ENCODE data around the gene RALGAPA1.

The RALGAPA1 gene

GRCh38 chr14:35766700-35767082 lies 42.4 kb downstream of the RALGAPA1 start:
- no peak overlapping the region for H4K12ac ChIP-seq (ENCODE audit: low read depth, low read length)
- H4K91ac ChIP-seq (ENCODE audit: low read depth, low read length) = no peak overlapping the region
- no peak overlapping the region for H3K23ac ChIP-seq (ENCODE audit: low read length)
- no peak overlapping the region for H3K4me3 ChIP-seq (ENCODE audit: low read depth, low read length)
- no CpG with 5 or more reads among the region's 2 CpGs for WGBS (ENCODE audit: extremely low coverage, insufficient coverage, insufficient read length)
- H3K9me3 ChIP-seq (ENCODE audit: insufficient read depth, low read depth, low read length) = no peaks in the 10 kb centered on the region
- no peak overlapping the region for H2AFZ ChIP-seq (ENCODE audit: insufficient read depth, low read length, poor library complexity)
- H3K4ac ChIP-seq (ENCODE audit: low read depth, low read length) = no peak overlapping the region
- H3K14ac ChIP-seq (ENCODE audit: low read length) = no peak overlapping the region
- no peak overlapping the region for H3K27ac ChIP-seq (ENCODE audit: low read depth, low read length)
- no peaks in the 10 kb centered on the region for H3K36me3 ChIP-seq (ENCODE audit: control insufficient read depth in 1 of 2, insufficient read depth in 2 of 2, low read length in 2 of 2)
- H3K4me1 ChIP-seq (ENCODE audit: control insufficient read depth in 1 of 2, insufficient read depth in 2 of 2, low read length in 2 of 2) = peaks cover 0 to 3% of the 10 kb centered on the region in 2 experiments
- no peak for DNase-seq
- H2BK120ac ChIP-seq (ENCODE audit: insufficient read depth, low read length, poor library complexity) = no peak overlapping the region
- no peak overlapping the region for H3K9ac ChIP-seq (ENCODE audit: low read length)
- H3K79me2 ChIP-seq (ENCODE audit: control insufficient read depth, insufficient read depth, low read length, poor library complexity) = no peaks in the 10 kb centered on the region
- H3K79me1 ChIP-seq (ENCODE audit: low read length) = no peaks in the 10 kb centered on the region
- H2BK12ac ChIP-seq (ENCODE audit: low read length) = no peak overlapping the region
- no peaks in the 10 kb centered on the region for H3K27me3 ChIP-seq (ENCODE audit: insufficient read depth, low read length)
- H2BK5ac ChIP-seq (ENCODE audit: low read depth, low read length, poor library complexity) = no peak overlapping the region
- H3K18ac ChIP-seq (ENCODE audit: low read length) = no peak overlapping the region
- H3K4me2 ChIP-seq (ENCODE audit: low read length) = no peak overlapping the region
- no peak overlapping the region for H2AK5ac ChIP-seq (ENCODE audit: low read length)
- no peak overlapping the region for H4K8ac ChIP-seq (ENCODE audit: low read depth, low read length)

GRCh38 chr14:35766036-35766699 lies 42.9 kb downstream of the RALGAPA1 start:
- Histone ChIP-seq H2BK5ac (ENCODE audit: low read depth, low read length, poor library complexity) (no peak overlapping the region), H4K91ac (ENCODE audit: low read depth, low read length) (no peak overlapping the region), H2AFZ (ENCODE audit: insufficient read depth, low read length, poor library complexity) (no peak overlapping the region), H4K12ac (ENCODE audit: low read depth, low read length) (no peak overlapping the region), H4K8ac (ENCODE audit: low read depth, low read length) (no peak overlapping the region), H3K4me2 (ENCODE audit: low read length) (no peak overlapping the region), H3K27ac (ENCODE audit: low read depth, low read length) (no peak overlapping the region), H3K79me2 (ENCODE audit: control insufficient read depth, insufficient read depth, low read length, poor library complexity) (no peaks in the 10 kb centered on the region), H3K14ac (ENCODE audit: low read length) (no peak overlapping the region), H3K79me1 (ENCODE audit: low read length) (no peaks in the 10 kb centered on the region), H3K18ac (ENCODE audit: low read length) (no peak overlapping the region), H2BK120ac (ENCODE audit: insufficient read depth, low read length, poor library complexity) (no peak overlapping the region), H3K9ac (ENCODE audit: low read length) (no peak overlapping the region), H3K9me3 (ENCODE audit: insufficient read depth, low read depth, low read length) (no peaks in the 10 kb centered on the region), H3K23ac (ENCODE audit: low read length) (no peak overlapping the region), H3K36me3 (ENCODE audit: control insufficient read depth in 1 of 2, insufficient read depth in 2 of 2, low read length in 2 of 2) (no peaks in the 10 kb centered on the region), H2AK5ac (ENCODE audit: low read length) (no peak overlapping the region), H3K4me1 (ENCODE audit: control insufficient read depth in 1 of 2, insufficient read depth in 2 of 2, low read length in 2 of 2) (peaks cover 0 to 3% of the 10 kb centered on the region in 2 experiments), H2BK12ac (ENCODE audit: low read length) (no peak overlapping the region), H3K27me3 (ENCODE audit: insufficient read depth, low read length) (no peaks in the 10 kb centered on the region), H3K4ac (ENCODE audit: low read depth, low read length) (no peak overlapping the region), H3K4me3 (ENCODE audit: low read depth, low read length) (no peak overlapping the region)
- no peak for DNase-seq
- WGBS (ENCODE audit: extremely low coverage, insufficient coverage, insufficient read length) = no CpG with 5 or more reads among the region's 5 CpGs

- Histone ChIP-seq H3K14ac (ENCODE audit: low read length) (no peak overlapping the region), H2BK12ac (ENCODE audit: low read length) (no peak overlapping the region), H3K4ac (ENCODE audit: low read depth, low read length) (no peak overlapping the region), H4K91ac (ENCODE audit: low read depth, low read length) (no peak overlapping the region), H3K23ac (ENCODE audit: low read length) (no peak overlapping the region), H3K4me2 (ENCODE audit: low read length) (no peak overlapping the region), H3K27me3 (ENCODE audit: insufficient read depth, low read length) (no peaks in the 10 kb centered on the region), H2BK5ac (ENCODE audit: low read depth, low read length, poor library complexity) (no peak overlapping the region), H3K36me3 (ENCODE audit: control insufficient read depth in 1 of 2, insufficient read depth in 2 of 2, low read length in 2 of 2) (no peaks in the 10 kb centered on the region), H3K79me1 (ENCODE audit: low read length) (no peaks in the 10 kb centered on the region), H4K8ac (ENCODE audit: low read depth, low read length) (no peak overlapping the region), H3K79me2 (ENCODE audit: control insufficient read depth, insufficient read depth, low read length, poor library complexity) (no peaks in the 10 kb centered on the region), H2AFZ (ENCODE audit: insufficient read depth, low read length, poor library complexity) (no peak overlapping the region), H3K9ac (ENCODE audit: low read length) (no peak overlapping the region), H3K18ac (ENCODE audit: low read length) (no peak overlapping the region), H2BK120ac (ENCODE audit: insufficient read depth, low read length, poor library complexity) (no peak overlapping the region), H3K9me3 (ENCODE audit: insufficient read depth, low read depth, low read length) (no peaks in the 10 kb centered on the region), H3K27ac (ENCODE audit: low read depth, low read length) (no peak overlapping the region), H3K4me3 (ENCODE audit: low read depth, low read length) (no peak overlapping the region), H4K12ac (ENCODE audit: low read depth, low read length) (no peak overlapping the region), H2AK5ac (ENCODE audit: low read length) (no peak overlapping the region), H3K4me1 (ENCODE audit: control insufficient read depth in 1 of 2, insufficient read depth in 2 of 2, low read length in 2 of 2) (peaks cover 0 to 3% of the 10 kb centered on the region in 2 experiments)
- WGBS (ENCODE audit: extremely low coverage, insufficient coverage, insufficient read length) = no CpG with 5 or more reads among the region's 4 CpGs
- no peak for DNase-seq
These were observed 47.2 kb downstream of the RALGAPA1 start for GRCh38 chr14:35761922-35762321.

GRCh38 chr14:35760143-35760542 lies 49.0 kb downstream of the RALGAPA1 start:
- Histone ChIP-seq H3K14ac (ENCODE audit: low read length) (no peak overlapping the region), H4K8ac (ENCODE audit: low read depth, low read length) (no peak overlapping the region), H2BK120ac (ENCODE audit: insufficient read depth, low read length, poor library complexity) (no peak overlapping the region), H3K4me3 (ENCODE audit: low read depth, low read length) (no peak overlapping the region), H4K91ac (ENCODE audit: low read depth, low read length) (no peak overlapping the region), H3K27ac (ENCODE audit: low read depth, low read length) (no peak overlapping the region), H4K12ac (ENCODE audit: low read depth, low read length) (no peak overlapping the region), H3K4me2 (ENCODE audit: low read length) (no peak overlapping the region), H2BK12ac (ENCODE audit: low read length) (no peak overlapping the region), H3K4me1 (ENCODE audit: control insufficient read depth in 1 of 2, insufficient read depth in 2 of 2, low read length in 2 of 2) (no peaks in the 10 kb centered on the region), H3K9ac (ENCODE audit: low read length) (no peak overlapping the region), H2AFZ (ENCODE audit: insufficient read depth, low read length, poor library complexity) (no peak overlapping the region), H2BK5ac (ENCODE audit: low read depth, low read length, poor library complexity) (no peak overlapping the region), H3K79me2 (ENCODE audit: control insufficient read depth, insufficient read depth, low read length, poor library complexity) (no peaks in the 10 kb centered on the region), H2AK5ac (ENCODE audit: low read length) (no peak overlapping the region), H3K27me3 (ENCODE audit: insufficient read depth, low read length) (no peaks in the 10 kb centered on the region), H3K4ac (ENCODE audit: low read depth, low read length) (no peak overlapping the region), H3K9me3 (ENCODE audit: insufficient read depth, low read depth, low read length) (no peaks in the 10 kb centered on the region), H3K18ac (ENCODE audit: low read length) (no peak overlapping the region), H3K36me3 (ENCODE audit: control insufficient read depth in 1 of 2, insufficient read depth in 2 of 2, low read length in 2 of 2) (no peaks in the 10 kb centered on the region), H3K79me1 (ENCODE audit: low read length) (no peaks in the 10 kb centered on the region), H3K23ac (ENCODE audit: low read length) (no peak overlapping the region)
- no peak for DNase-seq
- WGBS (ENCODE audit: extremely low coverage, insufficient coverage, insufficient read length) = no CpG with 5 or more reads among the region's 1 CpG

All from trophoblast cell (in vitro differentiated cells and primary cell).